Measurements from ENCODE around the gene LGALS1. TPM values are rescaled to one million over a fixed set of nuclear protein-coding genes. Genes with fewer than 3 reads are reported as not detected.

Gene LGALS1
- total RNA-seq, 2 donors from 2014 or later: 83.3 to 222 TPM

DNA sequence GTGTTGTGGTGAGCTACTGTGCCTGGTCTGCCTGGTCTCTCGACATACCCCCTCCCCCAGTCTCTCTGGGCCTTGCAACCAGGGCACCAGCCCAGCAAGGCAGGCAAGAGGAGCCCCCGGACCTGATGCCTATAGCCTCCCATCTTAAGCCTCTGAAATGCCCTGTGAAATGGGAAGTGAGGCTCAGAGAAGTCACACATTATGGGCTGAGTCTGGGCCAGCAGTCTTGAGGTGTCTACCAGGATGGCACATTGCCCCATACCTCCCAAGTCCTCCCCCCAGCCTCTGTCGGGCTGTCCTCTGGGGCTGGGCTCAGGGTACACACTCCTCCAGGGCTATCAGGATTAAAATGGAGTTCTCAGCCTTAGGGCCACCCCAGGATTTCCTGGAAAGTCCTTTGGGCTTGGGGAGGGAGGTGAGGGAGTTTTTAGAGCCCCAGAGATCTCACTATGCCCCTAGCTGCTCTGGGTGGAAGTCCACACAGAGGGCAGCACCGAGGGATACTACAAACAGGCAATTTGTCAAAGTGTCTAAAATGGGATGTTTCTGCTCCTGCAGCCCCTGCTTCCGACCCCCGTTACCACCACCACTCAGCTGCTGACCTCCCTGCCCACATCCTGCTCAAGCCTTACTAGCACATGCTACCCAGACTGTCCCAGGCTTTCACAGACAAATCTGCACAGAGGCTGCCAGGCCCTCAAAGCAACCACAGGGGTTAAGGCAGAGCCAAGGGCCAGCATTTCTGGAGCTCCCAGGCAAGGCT, 39.1 kb upstream of the LGALS1 start:
- Histone ChIP-seq H3K9me3 (no peaks in the 10 kb centered on the region), H3K4me1 (peaks cover 33% of the 10 kb centered on the region), H3K4me3 (no peak overlapping the region), H3K9ac (ENCODE audit: low read depth in 2 of 2, low read length in 2 of 2) (peak overlapping the region in 1 of 2 donors; percentile 68), H3K27me3 (no peaks in the 10 kb centered on the region), H3K36me3 (no peaks in the 10 kb centered on the region), H3K27ac (no peak overlapping the region)
- DNase-seq: no peak
- intact Hi-C loops (cut with DNase I): no loop called here
- TF ChIP-seq CTCF (IDR thresholded peaks at IDR 0.05): no peak

DNA sequence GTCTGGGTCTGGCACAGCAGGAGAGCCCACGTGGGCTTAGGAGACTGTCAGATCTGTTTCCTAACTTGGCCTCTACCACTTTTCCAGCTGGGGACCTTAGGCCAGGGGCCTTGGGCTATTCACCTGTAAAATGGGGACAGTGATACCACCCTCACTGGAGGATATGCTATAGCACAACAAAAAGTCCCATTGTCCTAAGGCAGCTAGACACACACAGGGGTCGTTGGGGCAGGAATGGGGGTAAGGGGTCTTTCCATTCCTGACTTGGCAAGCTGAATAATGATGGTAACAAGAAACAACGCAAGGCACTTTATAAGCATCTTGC, 38.5 kb upstream of the LGALS1 start:
- no peak overlapping the region for H3K27ac ChIP-seq
- H3K4me3 ChIP-seq: no peak overlapping the region
- H3K9me3 ChIP-seq: no peaks in the 10 kb centered on the region
- intact Hi-C loops (cut with DNase I): no loop called here
- H3K27me3 ChIP-seq: no peaks in the 10 kb centered on the region
- DNase-seq: no peak
- peak overlapping the region in 1 of 2 donors; percentile 68 for H3K9ac ChIP-seq (ENCODE audit: low read depth in 2 of 2, low read length in 2 of 2)
- peaks cover 37% of the 10 kb centered on the region for H3K4me1 ChIP-seq
- peaks cover under 1% of the 10 kb centered on the region for H3K36me3 ChIP-seq
- no peak for TF ChIP-seq CTCF (IDR thresholded peaks at IDR 0.05)

DNA sequence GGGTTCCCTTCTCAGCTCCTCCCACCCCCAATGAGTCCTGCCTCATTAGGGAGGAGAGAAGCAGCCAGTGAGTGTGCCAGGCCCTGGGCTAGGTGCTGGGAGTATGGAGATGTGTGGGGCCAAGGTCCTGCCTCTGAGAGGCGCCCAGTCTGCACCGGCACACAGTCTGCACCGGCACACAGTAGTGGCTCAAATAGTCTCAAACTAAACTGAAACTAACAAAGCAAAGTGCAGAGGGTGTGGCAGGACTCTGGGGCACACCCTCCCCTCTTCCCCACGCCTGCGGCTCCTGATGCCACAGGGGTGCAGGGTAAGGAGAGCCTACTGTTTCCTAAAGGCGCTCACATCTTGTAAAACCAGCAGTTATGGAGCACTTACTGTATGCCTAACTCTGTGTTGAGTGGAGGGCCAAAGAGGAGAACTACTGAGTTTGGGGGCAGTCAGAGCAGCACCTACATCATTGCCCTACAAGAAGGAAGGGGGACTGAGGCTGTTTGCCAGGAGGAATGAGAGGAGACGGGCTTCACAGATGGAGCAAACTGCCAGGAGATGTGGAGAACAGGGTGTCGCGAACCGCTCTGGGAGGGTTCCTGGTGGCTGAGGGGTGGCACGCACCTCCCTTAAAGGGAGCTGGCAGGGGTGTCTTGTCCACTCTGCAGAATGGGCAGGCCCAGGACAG, 36.9 kb upstream of the LGALS1 start:
- Histone ChIP-seq H3K4me1 (peaks cover 45% of the 10 kb centered on the region), H3K9ac (ENCODE audit: low read depth in 2 of 2, low read length in 2 of 2) (peak overlapping the region; percentile 92 to 100), H3K27ac (peak overlapping the region; percentile 79), H3K9me3 (no peaks in the 10 kb centered on the region), H3K4me3 (peak overlapping the region; percentile 48), H3K36me3 (peaks cover 4% of the 10 kb centered on the region), H3K27me3 (no peaks in the 10 kb centered on the region)
- peak; percentile 85 for DNase-seq
- intact Hi-C loops (cut with DNase I): no loop called here
- TF ChIP-seq CTCF (IDR thresholded peaks at IDR 0.05): no peak

DNA sequence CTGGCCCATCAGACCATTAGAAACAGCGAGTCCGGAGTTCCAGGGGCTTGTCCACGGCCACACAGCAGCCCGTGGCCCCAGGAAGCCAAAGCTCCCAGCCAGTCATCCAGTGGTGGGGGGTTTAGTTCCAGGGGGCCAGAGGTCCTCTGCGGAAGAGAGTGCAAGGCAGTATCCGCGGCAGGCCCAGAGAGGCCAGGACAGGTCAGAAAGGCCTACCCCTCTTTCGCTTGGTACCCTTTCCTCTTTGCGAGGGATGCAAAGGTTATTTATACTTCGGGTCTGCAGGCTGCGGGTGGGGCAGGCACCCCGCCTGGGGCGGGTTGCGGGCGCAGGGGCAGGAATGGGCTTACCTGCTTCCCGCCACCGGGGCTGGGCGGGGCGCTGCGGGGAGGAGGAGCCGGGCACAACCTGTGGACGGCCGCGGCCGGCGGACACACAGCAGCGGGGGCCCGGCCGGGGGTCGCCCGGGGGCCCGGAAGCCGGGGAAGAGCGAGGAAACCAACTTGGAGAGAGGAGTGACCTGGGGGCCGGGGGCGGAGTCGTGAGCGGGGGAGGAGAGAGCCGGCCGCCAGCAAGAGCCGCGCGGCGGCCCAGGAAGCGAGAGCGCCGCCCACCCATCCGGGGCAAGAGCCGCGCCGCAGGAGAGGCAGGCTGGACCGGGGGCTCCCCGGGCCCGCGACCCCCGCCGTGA, 36.2 kb upstream of the LGALS1 start, which contains the start of gene SH3BP1:
SH3BP1 (plus strand) TSS at position 600 of the 691 bp plus-strand sequence. CDS start 119 bp downstream, outside the sequence.
- DNase-seq: peak; percentile 83
- intact Hi-C loops (cut with DNase I): no loop called here
- TF ChIP-seq CTCF (IDR thresholded peaks at IDR 0.05): no peak
- H3K4me3 ChIP-seq: peak within 1 kb of the TSS; percentile 48
- peaks cover 43% of the 10 kb centered on the region for H3K4me1 ChIP-seq
- H3K9ac ChIP-seq (ENCODE audit: low read depth in 2 of 2, low read length in 2 of 2): peak within 1 kb of the TSS; percentile 92 to 100
- H3K27me3 ChIP-seq: no peaks in the 10 kb centered on the region
- peaks cover 4% of the 10 kb centered on the region for H3K36me3 ChIP-seq
- peak within 1 kb of the TSS; percentile 79 for H3K27ac ChIP-seq
- H3K9me3 ChIP-seq: no peaks in the 10 kb centered on the region

GRCh38 chr22:37639771-37640590, 35.5 kb upstream of the LGALS1 start:
- peak overlapping the region; percentile 92 to 100 for H3K9ac ChIP-seq (ENCODE audit: low read depth in 2 of 2, low read length in 2 of 2)
- H3K4me1 ChIP-seq: peaks cover 36% of the 10 kb centered on the region
- no peaks in the 10 kb centered on the region for H3K9me3 ChIP-seq
- no peak for TF ChIP-seq CTCF (IDR thresholded peaks at IDR 0.05)
- peak overlapping the region; percentile 79 for H3K27ac ChIP-seq
- intact Hi-C loops (cut with DNase I): loop anchor here (5.0 to 10.0 kb wide), 2 partner anchors 42 to 155 kb away; no protein-coding TSS in a partner anchor
- no peak for DNase-seq
- H3K4me3 ChIP-seq: peak overlapping the region; percentile 48
- peaks cover 10% of the 10 kb centered on the region for H3K36me3 ChIP-seq
- H3K27me3 ChIP-seq: no peaks in the 10 kb centered on the region

Data from colonic mucosa (tissue), 4 donors.